Measurements from ENCODE around the gene RIC1.
"Not testable (repeated sequence)": the region's sequence is repeated elsewhere in the genome, so short reads cannot be mapped to it uniquely, and the experiment has no call there.

RIC1 gene

GRCh38 chr9:5683591-5683990 is 54.7 kb downstream of the RIC1 start:
- DNase-seq = peak; percentile 40

GRCh38 chr9:5684101-5684500 is 55.2 kb downstream of the RIC1 start:
- DNase-seq = no peak

GRCh38 chr9:5688109-5688508 is 59.2 kb downstream of the RIC1 start:
- no peak for DNase-seq

GRCh38 chr9:5690278-5690677 is 61.4 kb downstream of the RIC1 start:
- DNase-seq = no peak

GRCh38 chr9:5695860-5696259 is 67.0 kb downstream of the RIC1 start:
- DNase-seq = no peak

GRCh38 chr9:5696884-5697283 is 68.0 kb downstream of the RIC1 start:
- DNase-seq = no peak

- no peak for DNase-seq
These were observed 69.1 kb downstream of the RIC1 start for GRCh38 chr9:5698004-5698403.

- DNase-seq = no peak
These were observed 70.1 kb downstream of the RIC1 start for GRCh38 chr9:5698810-5699556.

- DNase-seq = no peak
These were observed 79.5 kb downstream of the RIC1 start for GRCh38 chr9:5708414-5708813.

- no peak for DNase-seq
These were observed 83.9 kb downstream of the RIC1 start for GRCh38 chr9:5712651-5713390.

GRCh38 chr9:5714501-5715401 is 85.8 kb downstream of the RIC1 start:
- DNase-seq = no peak

GRCh38 chr9:5715548-5716127 is 86.7 kb downstream of the RIC1 start:
- DNase-seq = no peak

GRCh38 chr9:5717434-5717833 is 88.5 kb downstream of the RIC1 start:
- not testable (repeated sequence) for DNase-seq

GRCh38 chr9:5718296-5719032 is 89.6 kb downstream of the RIC1 start:
- DNase-seq = no peak

GRCh38 chr9:5719100-5719926 is 90.4 kb downstream of the RIC1 start:
- no peak for DNase-seq

- no peak for DNase-seq
These were observed 91.2 kb downstream of the RIC1 start for GRCh38 chr9:5720151-5720550.

- no peak for DNase-seq
These were observed 92.6 kb downstream of the RIC1 start for GRCh38 chr9:5721279-5722087.

GRCh38 chr9:5722679-5723078 is 93.8 kb downstream of the RIC1 start:
- not testable (repeated sequence) for DNase-seq

- DNase-seq = no peak
These were observed 106.2 kb downstream of the RIC1 start for GRCh38 chr9:5735072-5735471.

- DNase-seq = no peak
These were observed 107.8 kb downstream of the RIC1 start for GRCh38 chr9:5736563-5737346.

All from NCI-H2029 (cell line).